HepG2 (cell line): ENCODE measurements around the gene CIBAR2. TPM values are rescaled to one million over a fixed set of nuclear protein-coding genes. Genes with fewer than 3 reads are reported as not detected.

Experiments
- ATAD3A ChIP-seq: sonication (generic); formaldehyde crosslinking; IDR thresholded peaks from 2 replicates; pipeline ENCODE4 v1.4.0; 2020; ENCODE audit warnings: missing genetic modification reagents
- EP300 ChIP-seq, 3 experiments: sonication (generic) in 1 of 3; formaldehyde crosslinking in 1 of 3; IDR thresholded peaks; 2 replicates each; pipeline versions ENCODE4 v1.5.1 to v1.6.1; 2011 to 2020; ENCODE audit warnings: low read depth in 2 of 3, low read length in 2 of 3, borderline replicate concordance in 1 of 3, improper control_type of control experiment in 1 of 3, mild to moderate bottlenecking in 1 of 3, missing genetic modification reagents in 1 of 3, moderate library complexity in 1 of 3
- GPBP1L1 ChIP-seq: sonication (generic); formaldehyde crosslinking; IDR thresholded peaks from 2 replicates; pipeline ENCODE4 v1.5.0; 2020; ENCODE audit warnings: mild to moderate bottlenecking, missing genetic modification reagents
- HNRNPK ChIP-seq: fragments of 200-400 bp; formaldehyde crosslinking; IDR thresholded peaks from 2 replicates; pipeline ENCODE4 v1.6.1; 2018; ENCODE audit warnings: low read length, low read depth, moderate library complexity, mild to moderate bottlenecking; ENCODE audit not compliant: poor library complexity, severe bottlenecking
- PBX2 ChIP-seq: IDR thresholded peaks from 2 replicates; pipeline ENCODE4 v1.6.1; 2016; ENCODE audit warnings: control low read depth
- RBM22 ChIP-seq: fragments of 200-400 bp; formaldehyde crosslinking; optimal IDR thresholded peaks from 2 replicates; pipeline ENCODE3; 2017; ENCODE audit warnings: mild to moderate bottlenecking, low read length, moderate library complexity
- SOX13 ChIP-seq, 3 experiments: fragments of 450-650 bp in 1 of 3; sonication (generic) in 1 of 3; formaldehyde crosslinking in 1 of 3; IDR thresholded peaks in 2 of 3; conservative IDR thresholded peaks in 1 of 3; 2 replicates each; pipeline versions ENCODE4 v1.5.0 to v1.6.1; 2016 to 2020; ENCODE audit warnings: antibody characterized with exemption in 1 of 3, mild to moderate bottlenecking in 1 of 3, missing compliant biosample characterization in 1 of 3, missing genetic modification reagents in 1 of 3, moderate library complexity in 1 of 3
- TAF1 ChIP-seq: sonication (generic); formaldehyde crosslinking; IDR thresholded peaks from 2 replicates; pipeline ENCODE4 v1.4.0; 2020; ENCODE audit warnings: missing genetic modification reagents
- ZBTB46 ChIP-seq: sonication (generic); formaldehyde crosslinking; IDR thresholded peaks from 2 replicates; pipeline ENCODE4 v1.4.0; 2020; ENCODE audit warnings: mild to moderate bottlenecking, missing genetic modification reagents, borderline replicate concordance
- ZFYVE20 ChIP-seq: sonication (generic); formaldehyde crosslinking; IDR thresholded peaks from 2 replicates; pipeline ENCODE4 v1.8.0; 2023; ENCODE audit warnings: low read depth, mild to moderate bottlenecking, moderate library complexity, missing genetic modification reagents, borderline replicate concordance
- ZNF10 ChIP-seq: sonication (generic); formaldehyde crosslinking; IDR thresholded peaks from 2 replicates; pipeline ENCODE4 v1.4.0; 2020; ENCODE audit warnings: mild to moderate bottlenecking, low read depth, missing genetic modification reagents, borderline replicate concordance
- ZNF296 ChIP-seq: sonication (generic); formaldehyde crosslinking; conservative IDR thresholded peaks from 2 replicates; pipeline ENCODE4 v1.5.0; 2020; ENCODE audit warnings: mild to moderate bottlenecking, missing genetic modification reagents
- ZNF557 ChIP-seq: sonication (generic); formaldehyde crosslinking; IDR thresholded peaks from 2 replicates; pipeline ENCODE4 v1.4.0; 2020; ENCODE audit warnings: missing genetic modification reagents
- ZNF572 ChIP-seq: sonication (generic); formaldehyde crosslinking; IDR thresholded peaks from 2 replicates; pipeline ENCODE4 v1.5.1; 2020; ENCODE audit warnings: mild to moderate bottlenecking, missing genetic modification reagents
- ZNF639 ChIP-seq: conservative IDR thresholded peaks from 2 replicates; pipeline ENCODE4 v1.6.1; 2018; ENCODE audit warnings: missing genetic modification reagents
- ZNF644 ChIP-seq: IDR thresholded peaks from 2 replicates; pipeline ENCODE4 v1.6.1; 2016; ENCODE audit warnings: low read depth
- ZNF704 ChIP-seq: sonication (generic); formaldehyde crosslinking; IDR thresholded peaks from 2 replicates; pipeline ENCODE4 v1.8.1; 2023; ENCODE audit warnings: mild to moderate bottlenecking, inconsistent platforms, moderate library complexity, missing genetic modification reagents, borderline replicate concordance
- polyA plus RNA-seq, 8 experiments: library from polyadenylated mRNA; depleted of rRNA in 3 of 8; stranded (reverse) in 7 of 8; unstranded in 1 of 8; fragments of >200 nt; fragmentation: Illumina TruSeq in 4 of 8; extraction: Trizol in 4 of 8; gene quantifications; 2 replicates each; pipeline versions ENCODE4 v1.2.1 to v1.2.3, GENCODE V29; 2011 to 2016; ENCODE audit warnings: low read depth in 4 of 8, missing spikeins in 1 of 8, mixed read lengths in 1 of 8; ENCODE audit not compliant: insufficient read depth in 1 of 8
- total RNA-seq, 5 experiments: library from RNA; depleted of rRNA; stranded (reverse); fragments of >200 nt; fragmentation: Illumina TruSeq; extraction: Trizol; gene quantifications; 2 replicates each; pipeline ENCODE4 v1.2.3, GENCODE V29; 2016; ENCODE audit warnings: low read depth in 1 of 5
- TF ChIP-seq, protein P1 (sequence below): sonication (generic); formaldehyde crosslinking; IDR thresholded peaks from 2 replicates; pipeline ENCODE4 v1.5.0; 2020; ENCODE audit warnings: missing genetic modification reagents
- TF ChIP-seq, protein P2 (sequence below): sonication (generic); formaldehyde crosslinking; IDR thresholded peaks from 2 replicates; pipeline ENCODE4 v1.8.1; 2023; ENCODE audit warnings: missing genetic modification reagents, mild to moderate bottlenecking, borderline replicate concordance

The CIBAR2 gene
- total and polyA plus RNA-seq, 2 of the 13 experiments (the other 11 are each of a cell fraction or from before 2014, with no cell fraction given) = not detected

- TF ChIP-seq, protein P1, sequence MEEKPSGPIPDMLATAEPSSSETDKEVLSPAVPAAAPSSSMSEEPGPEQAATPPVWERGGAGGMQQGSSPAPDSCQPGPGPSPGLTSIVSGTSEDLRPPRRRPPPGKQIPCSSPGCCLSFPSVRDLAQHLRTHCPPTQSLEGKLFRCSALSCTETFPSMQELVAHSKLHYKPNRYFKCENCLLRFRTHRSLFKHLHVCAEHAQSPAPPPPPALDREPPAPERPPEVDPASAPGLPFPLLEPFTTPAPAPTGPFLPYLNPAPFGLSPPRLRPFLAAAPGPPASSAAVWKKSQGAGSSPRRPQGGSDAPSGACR = no peak
- TF ChIP-seq ZNF644 (CRISPR knock-in tag) (0 out of 2 replicates have a peak, but pooled peaks have one; percentile 7), GPBP1L1 (CRISPR knock-in tag) (no peak), PBX2 (CRISPR knock-in tag) (no peak), ZNF704 (CRISPR knock-in tag) (no peak), ZNF572 (no peak), RBM22 (no peak), SOX13 (IDR thresholded peaks at IDR 0.05) (no peak), SOX13 (CRISPR knock-in tag; conservative IDR thresholded peaks at IDR 0.05 in 1 of 2, IDR thresholded peaks at IDR 0.05 in 1 of 2) (0 out of 4 replicates have a peak, but pooled peaks of 1 of the 2 experiments have one; percentile 16), ZNF296 (CRISPR knock-in tag) (no peak), EP300 (IDR thresholded peaks at IDR 0.05; ENCODE audit: low read depth in 2 of 2, low read length in 2 of 2) (no peak), EP300 (CRISPR knock-in tag; IDR thresholded peaks at IDR 0.05; ENCODE audit: borderline replicate concordance) (no peak), TAF1 (CRISPR knock-in tag) (no peak), ZNF10 (CRISPR knock-in tag) (no peak), ZFYVE20 (CRISPR knock-in tag) (no peak), ZNF557 (CRISPR knock-in tag) (no peak), HNRNPK (no peak), ATAD3A (CRISPR knock-in tag) (no peak), ZBTB46 (CRISPR knock-in tag) (no peak), ZNF639 (no peak)
- TF ChIP-seq, protein P2, sequence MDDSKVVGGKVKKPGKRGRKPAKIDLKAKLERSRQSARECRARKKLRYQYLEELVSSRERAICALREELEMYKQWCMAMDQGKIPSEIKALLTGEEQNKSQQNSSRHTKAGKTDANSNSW (CRISPR knock-in tag) = 0 out of 2 replicates have a peak, but pooled peaks have one; percentile 18
Measured at GRCh38 chr16:85141491-85142128, 29.3 kb upstream of the CIBAR2 start (continued).
